Endodermal cell (in vitro differentiated cells): ENCODE measurements around the gene ADGRL3. TPM values are rescaled to one million over a fixed set of nuclear protein-coding genes. Genes with fewer than 3 reads are reported as not detected.

Experiments used
- DNase-seq: peaks from one replicate; pipeline ENCODE4 v3.0.0-alpha.2; 2017
- H3K27ac ChIP-seq: 2 replicates; pipeline ENCODE4 v1.5.1; 2013; ENCODE audit warnings: mild to moderate bottlenecking, low read depth, low read length, moderate library complexity
- H3K27me3 ChIP-seq: 2 replicates; pipeline ENCODE4 v1.6.1; 2013; ENCODE audit warnings: mild to moderate bottlenecking, low read length, moderate library complexity; ENCODE audit not compliant: insufficient read depth, control insufficient read depth, poor library complexity, severe bottlenecking
- H3K36me3 ChIP-seq: 2 replicates; pipeline ENCODE4 v1.7.0; 2013; ENCODE audit warnings: mild to moderate bottlenecking, low read length, moderate library complexity; ENCODE audit not compliant: control insufficient read depth, insufficient read depth
- H3K4me1 ChIP-seq: one replicate; pipeline ENCODE4 v1.7.0; 2013; ENCODE audit warnings: low read length; ENCODE audit not compliant: control insufficient read depth, insufficient read depth
- H3K4me3 ChIP-seq: 2 replicates; pipeline ENCODE4 v1.5.1; 2013; ENCODE audit warnings: mild to moderate bottlenecking, low read length, moderate library complexity
- H3K9ac ChIP-seq: 2 replicates; pipeline ENCODE4 v1.6.1; 2013; ENCODE audit warnings: mild to moderate bottlenecking, low read length, moderate library complexity; ENCODE audit not compliant: poor library complexity, severe bottlenecking; ENCODE audit errors: extremely low read depth
- H3K9me3 ChIP-seq: 2 replicates; pipeline ENCODE4 v1.6.1; 2013; ENCODE audit warnings: mild to moderate bottlenecking, low read length, moderate library complexity; ENCODE audit not compliant: control insufficient read depth
- H3K27ac Mint-ChIP-seq: 2 replicates; pipeline ENCODE4 v1.8.0; 2020; ENCODE audit warnings: mixed read lengths
- H3K27me3 Mint-ChIP-seq: 2 replicates; pipeline ENCODE4 v1.8.0; 2021; ENCODE audit warnings: mild to moderate bottlenecking, mixed read lengths; ENCODE audit not compliant: insufficient read depth
- H3K36me3 Mint-ChIP-seq: 2 replicates; pipeline ENCODE4 v1.8.0; 2020; ENCODE audit warnings: low read depth, mixed read lengths
- H3K4me1 Mint-ChIP-seq: 2 replicates; pipeline ENCODE4 v1.8.0; 2020; ENCODE audit warnings: mixed read lengths
- H3K4me3 Mint-ChIP-seq: 2 replicates; pipeline ENCODE4 v1.8.0; 2020; ENCODE audit warnings: mild to moderate bottlenecking, moderate library complexity, mixed read lengths
- H3K9me3 Mint-ChIP-seq: 2 replicates; pipeline ENCODE4 v1.8.0; 2020; ENCODE audit warnings: mild to moderate bottlenecking, mixed read lengths
- WGBS, 2 experiments: methylation state at CpG; one replicate each; pipeline versions ENCODE4 v1.1.5 to v1.1.7; 2013; ENCODE audit warnings: missing lambda C conversion rate in 2 of 2, mixed read lengths in 1 of 2; ENCODE audit not compliant: insufficient coverage in 1 of 2, insufficient read length in 1 of 2; 5-methylcytosine and 5-hydroxymethylcytosine counted together
- total RNA-seq, 2 donors: library from RNA; stranded (reverse); fragmentation: NEBNext Ultra II Directional in 1 of 2; extraction: Animal tissue kit (Norgen Biotek cat#: 25700) in 1 of 2; gene quantifications; 2 replicates in 1 of 2; 3 replicates in 1 of 2; pipeline ENCODE4 v1.2.1, GENCODE V29; 2021
- TF ChIP-seq, protein P1 (sequence below): fragments of 200-600 bp; sonication (generic); conservative IDR thresholded peaks from 2 replicates; pipeline ENCODE4 v1.5.0; 2021; ENCODE audit warnings: antibody characterized with exemption, mild to moderate bottlenecking

Gene ADGRL3
- total RNA-seq, 2 donors from 2014 or later, result 9.9 to 10.3 TPM

DNA sequence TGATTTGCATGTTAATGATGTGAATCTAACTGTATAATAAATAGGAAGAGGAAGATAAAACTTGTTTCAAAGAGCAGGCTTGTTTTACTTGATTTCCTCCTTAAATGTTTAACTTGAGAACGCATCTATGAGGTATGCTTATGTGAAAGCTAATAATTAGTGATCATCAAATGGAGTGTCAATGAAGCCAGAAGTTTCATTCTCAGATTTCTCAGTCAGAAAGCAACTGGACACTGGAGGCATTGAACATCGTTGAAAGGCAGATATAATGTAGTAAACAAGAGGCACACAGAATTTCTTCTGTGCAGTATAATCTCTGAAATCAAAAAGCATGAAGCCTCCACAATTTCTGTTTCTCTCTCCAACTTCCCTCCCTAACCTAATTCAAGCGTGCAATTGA, 672.9 kb downstream of the ADGRL3 start:
- Mint-ChIP-seq H3K27ac (no peak overlapping the region), H3K4me3 (no peak overlapping the region), H3K36me3 (no peaks in the 10 kb centered on the region), H3K27me3 (no peaks in the 10 kb centered on the region), H3K4me1 (no peaks in the 10 kb centered on the region), H3K9me3 (no peaks in the 10 kb centered on the region)
- Histone ChIP-seq H3K27ac (no peak overlapping the region), H3K4me1 (no peaks in the 10 kb centered on the region), H3K27me3 (no peaks in the 10 kb centered on the region), H3K9ac (no peak overlapping the region), H3K9me3 (no peaks in the 10 kb centered on the region), H3K36me3 (no peaks in the 10 kb centered on the region), H3K4me3 (no peak overlapping the region)
- 90 to 100% methylated on average over 1 to 2 of the region's 3 CpGs for WGBS, 2 experiments
- no peak for DNase-seq
- TF ChIP-seq, protein P1, sequence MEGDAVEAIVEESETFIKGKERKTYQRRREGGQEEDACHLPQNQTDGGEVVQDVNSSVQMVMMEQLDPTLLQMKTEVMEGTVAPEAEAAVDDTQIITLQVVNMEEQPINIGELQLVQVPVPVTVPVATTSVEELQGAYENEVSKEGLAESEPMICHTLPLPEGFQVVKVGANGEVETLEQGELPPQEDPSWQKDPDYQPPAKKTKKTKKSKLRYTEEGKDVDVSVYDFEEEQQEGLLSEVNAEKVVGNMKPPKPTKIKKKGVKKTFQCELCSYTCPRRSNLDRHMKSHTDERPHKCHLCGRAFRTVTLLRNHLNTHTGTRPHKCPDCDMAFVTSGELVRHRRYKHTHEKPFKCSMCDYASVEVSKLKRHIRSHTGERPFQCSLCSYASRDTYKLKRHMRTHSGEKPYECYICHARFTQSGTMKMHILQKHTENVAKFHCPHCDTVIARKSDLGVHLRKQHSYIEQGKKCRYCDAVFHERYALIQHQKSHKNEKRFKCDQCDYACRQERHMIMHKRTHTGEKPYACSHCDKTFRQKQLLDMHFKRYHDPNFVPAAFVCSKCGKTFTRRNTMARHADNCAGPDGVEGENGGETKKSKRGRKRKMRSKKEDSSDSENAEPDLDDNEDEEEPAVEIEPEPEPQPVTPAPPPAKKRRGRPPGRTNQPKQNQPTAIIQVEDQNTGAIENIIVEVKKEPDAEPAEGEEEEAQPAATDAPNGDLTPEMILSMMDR, result no peak

DNA sequence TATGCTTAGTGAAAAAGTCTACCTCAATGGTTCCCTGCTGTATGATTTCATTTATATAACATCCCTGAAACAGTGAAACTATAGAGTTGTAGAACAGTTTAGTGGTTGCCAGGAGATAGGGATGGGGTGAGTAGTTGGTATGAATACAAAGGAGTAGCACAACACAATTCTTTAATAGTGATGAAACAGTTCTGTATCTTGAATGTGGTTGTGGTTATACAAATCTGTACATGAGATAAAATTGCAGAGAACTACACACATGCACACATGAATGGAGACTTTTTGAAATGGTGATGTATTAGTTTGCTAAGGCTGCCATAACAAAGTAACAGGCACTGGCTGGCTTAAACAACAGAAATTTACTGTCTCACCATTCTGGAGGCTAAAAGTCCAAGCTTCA, 677.1 kb downstream of the ADGRL3 start:
- Mint-ChIP-seq H3K27ac (no peak overlapping the region), H3K36me3 (no peaks in the 10 kb centered on the region), H3K27me3 (no peaks in the 10 kb centered on the region), H3K4me1 (no peaks in the 10 kb centered on the region), H3K4me3 (no peak overlapping the region), H3K9me3 (no peaks in the 10 kb centered on the region)
- no peak overlapping the region for H3K9ac ChIP-seq
- no peaks in the 10 kb centered on the region for H3K27me3 ChIP-seq
- TF ChIP-seq, protein P1, result no peak
- H3K4me1 ChIP-seq, result no peaks in the 10 kb centered on the region
- no peak overlapping the region for H3K4me3 ChIP-seq
- H3K9me3 ChIP-seq, result no peaks in the 10 kb centered on the region
- no peak overlapping the region for H3K27ac ChIP-seq
- H3K36me3 ChIP-seq, result no peaks in the 10 kb centered on the region
- no peak for DNase-seq

DNA sequence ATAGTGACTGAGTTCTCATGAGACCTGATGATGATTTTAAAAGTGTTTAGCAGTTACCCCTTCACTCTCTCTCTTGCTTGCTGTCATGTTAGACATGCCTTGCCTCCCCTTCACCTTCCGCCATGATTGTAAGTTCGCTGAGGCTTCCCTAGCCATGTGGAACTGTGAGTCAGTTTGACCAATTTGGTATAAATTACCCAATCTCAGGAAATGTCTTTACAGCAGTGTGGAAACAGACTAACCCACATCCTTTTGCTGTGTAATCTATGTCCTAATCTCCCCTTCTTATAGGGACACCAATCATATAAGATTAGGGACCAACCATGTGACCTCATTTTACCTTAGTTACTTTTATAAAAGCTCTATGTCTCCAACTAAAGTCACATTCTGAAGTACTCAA, 677.8 kb downstream of the ADGRL3 start:
- no peaks in the 10 kb centered on the region for H3K4me1 ChIP-seq
- no peaks in the 10 kb centered on the region for H3K9me3 ChIP-seq
- no peaks in the 10 kb centered on the region for H3K9me3 Mint-ChIP-seq
- H3K27me3 Mint-ChIP-seq, result no peaks in the 10 kb centered on the region
- H3K27ac ChIP-seq, result no peak overlapping the region
- DNase-seq, result no peak
- no peak overlapping the region for H3K9ac ChIP-seq
- H3K4me3 ChIP-seq, result no peak overlapping the region
- no peaks in the 10 kb centered on the region for H3K4me1 Mint-ChIP-seq
- 95 to 100% methylated on average over 1 to 2 of the region's 2 CpGs for WGBS, 2 experiments
- TF ChIP-seq, protein P1, result no peak
- H3K4me3 Mint-ChIP-seq, result no peak overlapping the region
- no peaks in the 10 kb centered on the region for H3K36me3 ChIP-seq
- H3K27ac Mint-ChIP-seq, result no peak overlapping the region
- H3K36me3 Mint-ChIP-seq, result no peaks in the 10 kb centered on the region
- H3K27me3 ChIP-seq, result no peaks in the 10 kb centered on the region
